ENCODE data around the gene LAD1.
A peak's percentile ranks its signal among the peaks of the same experiment; 100 is the strongest.

The LAD1 gene, protein sequence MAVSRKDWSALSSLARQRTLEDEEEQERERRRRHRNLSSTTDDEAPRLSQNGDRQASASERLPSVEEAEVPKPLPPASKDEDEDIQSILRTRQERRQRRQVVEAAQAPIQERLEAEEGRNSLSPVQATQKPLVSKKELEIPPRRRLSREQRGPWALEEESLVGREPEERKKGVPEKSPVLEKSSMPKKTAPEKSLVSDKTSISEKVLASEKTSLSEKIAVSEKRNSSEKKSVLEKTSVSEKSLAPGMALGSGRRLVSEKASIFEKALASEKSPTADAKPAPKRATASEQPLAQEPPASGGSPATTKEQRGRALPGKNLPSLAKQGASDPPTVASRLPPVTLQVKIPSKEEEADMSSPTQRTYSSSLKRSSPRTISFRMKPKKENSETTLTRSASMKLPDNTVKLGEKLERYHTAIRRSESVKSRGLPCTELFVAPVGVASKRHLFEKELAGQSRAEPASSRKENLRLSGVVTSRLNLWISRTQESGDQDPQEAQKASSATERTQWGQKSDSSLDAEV

DNA sequence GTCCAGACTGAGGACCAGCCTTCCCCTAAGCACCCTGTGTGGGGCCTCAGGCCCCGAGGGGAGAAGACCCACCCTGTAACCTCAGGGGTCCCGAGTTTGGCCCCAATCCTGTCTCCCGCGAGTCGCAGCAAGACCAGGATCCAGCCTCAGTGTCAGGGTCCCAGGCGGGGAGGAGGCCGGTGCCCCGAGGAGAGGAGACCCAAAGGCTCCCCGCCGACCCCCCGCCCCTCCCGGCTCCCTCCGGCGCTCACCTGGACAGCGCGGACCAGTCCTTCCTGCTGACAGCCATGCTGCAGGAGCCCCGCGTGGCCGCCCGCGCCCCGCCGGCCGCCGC lies at the start of gene LAD1:
LAD1 (minus strand) TSS at position 307 of the 334 bp plus-strand sequence; CDS start at position 289, 18 bp downstream.
- no peak for DNase-seq
- in situ Hi-C loops (cut with MboI; ENCODE audit: low pct_unique_long_range_greater_than_20kb, low sequenced_read_pairs) = no loop called here

DNA sequence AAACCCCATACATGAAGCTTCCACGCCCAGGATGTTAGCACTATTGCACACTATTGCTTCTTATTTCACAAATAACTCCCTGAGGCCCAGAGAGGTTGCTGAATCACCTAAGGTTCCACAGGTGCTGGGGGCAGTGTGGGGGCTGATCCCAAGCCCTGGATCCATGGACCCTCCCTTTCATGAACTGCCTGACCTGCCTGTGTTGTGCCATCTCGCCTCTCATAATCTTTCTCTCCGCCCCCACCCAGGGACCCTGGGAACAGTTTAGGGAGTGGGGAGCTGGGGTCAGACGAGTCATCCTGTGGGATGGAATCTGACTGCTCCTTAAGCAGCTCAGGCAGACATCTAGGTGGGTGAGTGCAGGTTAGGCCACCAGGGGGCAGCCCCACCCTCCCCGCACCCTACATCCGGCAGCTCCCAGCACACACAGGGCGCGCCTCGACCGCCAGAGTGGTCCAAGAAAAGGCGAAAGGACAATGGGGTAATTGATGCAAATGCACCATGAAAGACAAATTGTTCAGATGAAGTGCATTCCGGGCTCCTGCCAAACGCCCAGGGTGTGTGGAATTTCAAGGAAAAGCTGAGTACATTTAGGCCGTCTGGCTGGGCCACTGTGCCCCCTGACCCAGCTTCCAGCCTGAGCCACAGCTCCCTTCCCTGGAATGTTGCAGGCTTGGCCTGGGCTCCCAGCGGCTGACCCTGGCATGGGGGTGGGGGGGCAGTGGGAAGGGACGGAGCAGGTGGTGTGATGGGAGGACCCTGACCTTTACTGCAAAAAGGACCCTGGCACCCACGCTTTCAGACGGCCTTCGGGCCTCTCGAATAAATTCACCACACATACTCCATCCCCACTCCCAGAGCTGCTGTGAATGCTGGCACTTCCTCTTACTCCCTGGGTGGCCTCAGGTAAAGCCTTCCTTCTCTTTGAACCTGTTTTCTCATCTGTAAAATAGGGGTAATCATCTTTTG lies 49.1 kb upstream of the LAD1 start:
- in situ Hi-C loops (cut with MboI; ENCODE audit: low pct_unique_long_range_greater_than_20kb, low sequenced_read_pairs) = no loop called here
- DNase-seq = peak; percentile 77

DNA sequence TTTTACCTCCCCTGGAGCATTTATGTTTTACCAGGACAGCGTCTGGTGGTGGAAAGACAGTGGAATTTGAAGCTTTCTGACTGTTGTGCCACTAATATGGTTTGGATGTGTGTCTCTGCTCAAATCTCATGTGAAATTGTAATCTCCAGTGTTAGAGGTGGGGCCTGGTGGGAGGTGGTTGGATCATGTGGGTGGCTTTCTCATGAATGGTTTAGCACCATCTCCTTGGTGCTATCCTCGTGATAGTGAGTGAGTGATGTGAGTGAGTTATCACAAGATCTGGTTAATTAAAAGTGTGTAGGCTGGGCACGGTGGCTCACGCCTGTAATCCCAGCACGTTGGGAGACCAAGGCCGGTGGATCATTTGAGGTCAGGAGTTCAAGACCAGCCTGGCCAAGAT lies 46.2 kb upstream of the LAD1 start:
- no peak for DNase-seq
- in situ Hi-C loops (cut with MboI; ENCODE audit: low pct_unique_long_range_greater_than_20kb, low sequenced_read_pairs) = no loop called here

DNA sequence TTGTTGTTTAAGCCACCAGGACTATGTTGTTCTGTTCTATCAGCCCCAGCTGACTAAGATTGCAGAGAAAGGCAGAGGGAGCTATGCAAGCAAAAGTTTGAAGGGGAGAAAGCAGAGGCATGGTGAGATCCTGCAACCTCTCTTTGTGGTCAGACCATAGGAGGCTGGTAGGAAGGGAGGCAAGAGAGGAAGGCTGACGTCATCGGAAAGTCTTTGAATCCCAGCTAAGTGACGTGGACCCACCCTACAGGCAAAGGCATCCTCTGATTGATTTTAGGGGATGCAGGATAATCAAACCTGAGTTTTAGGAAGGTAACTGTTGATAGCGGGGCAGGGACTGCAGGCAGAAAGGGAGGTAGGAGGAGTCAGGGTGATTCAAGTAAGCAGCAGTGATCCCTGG lies 45.7 kb upstream of the LAD1 start:
- in situ Hi-C loops (cut with MboI; ENCODE audit: low pct_unique_long_range_greater_than_20kb, low sequenced_read_pairs) = no loop called here
- peak; percentile 63 for DNase-seq

DNA sequence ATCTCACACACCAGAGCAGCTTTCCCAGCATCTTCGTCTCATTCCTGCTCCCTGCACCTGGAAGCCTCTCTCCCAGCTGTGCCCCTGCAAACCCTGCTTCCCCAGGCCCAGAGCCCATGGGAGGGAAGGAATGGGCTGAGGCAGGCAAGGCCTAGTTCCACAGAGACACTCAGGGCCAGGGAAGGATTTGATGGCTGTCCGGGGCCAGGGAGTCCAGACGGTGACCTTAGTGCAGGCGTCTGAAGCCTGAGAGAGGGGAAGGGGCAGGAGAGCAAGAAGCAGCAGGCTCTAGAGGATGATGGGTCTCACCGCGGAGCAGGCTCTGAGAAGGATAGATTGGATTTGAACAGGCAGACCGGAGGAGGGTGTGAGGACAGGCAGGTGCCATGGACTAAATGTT lies 44.6 kb upstream of the LAD1 start:
- in situ Hi-C loops (cut with MboI; ENCODE audit: low pct_unique_long_range_greater_than_20kb, low sequenced_read_pairs) = no loop called here
- no peak for DNase-seq

DNA sequence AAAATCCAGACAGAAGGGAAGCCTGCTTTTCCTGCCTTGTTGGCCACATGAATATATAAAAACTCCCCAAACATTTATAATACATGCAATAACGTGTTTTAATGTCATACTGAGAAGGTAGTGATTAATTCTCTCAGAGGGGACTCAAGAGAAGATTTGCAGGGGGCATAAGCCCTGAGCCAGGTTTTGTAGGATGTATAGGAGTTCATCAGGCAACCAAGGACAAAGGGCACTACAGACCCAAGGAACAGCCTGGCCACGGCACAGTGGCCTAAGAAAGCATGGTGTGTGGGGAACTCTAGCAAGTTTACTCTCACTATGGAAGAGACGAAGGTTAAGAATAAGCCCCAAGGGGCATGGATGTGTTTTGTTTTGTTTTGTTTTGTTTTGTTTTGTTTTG lies 37.8 kb upstream of the LAD1 start:
- in situ Hi-C loops (cut with MboI; ENCODE audit: low pct_unique_long_range_greater_than_20kb, low sequenced_read_pairs) = no loop called here
- no peak for DNase-seq

DNA sequence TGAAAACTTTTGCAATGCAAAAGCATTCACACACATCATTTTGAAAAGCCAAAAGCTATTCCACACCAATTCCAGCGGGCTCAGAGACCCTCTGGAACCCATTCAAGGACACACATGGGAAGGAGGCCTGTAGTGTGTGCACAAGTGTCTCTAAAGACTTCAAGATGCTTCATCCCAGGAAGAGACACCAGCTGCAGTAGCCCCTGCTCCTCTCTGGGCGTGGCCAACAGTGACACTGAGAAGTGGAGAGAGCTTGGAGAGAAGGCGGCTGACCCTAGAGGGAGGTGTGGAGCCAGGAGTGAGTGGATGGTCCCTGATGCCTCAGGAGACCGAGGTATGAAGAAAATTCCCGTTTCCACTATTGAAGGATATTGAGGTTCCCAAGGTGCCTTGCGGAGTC lies 37.3 kb upstream of the LAD1 start:
- peak; percentile 29 for DNase-seq
- in situ Hi-C loops (cut with MboI; ENCODE audit: low pct_unique_long_range_greater_than_20kb, low sequenced_read_pairs) = no loop called here

DNA sequence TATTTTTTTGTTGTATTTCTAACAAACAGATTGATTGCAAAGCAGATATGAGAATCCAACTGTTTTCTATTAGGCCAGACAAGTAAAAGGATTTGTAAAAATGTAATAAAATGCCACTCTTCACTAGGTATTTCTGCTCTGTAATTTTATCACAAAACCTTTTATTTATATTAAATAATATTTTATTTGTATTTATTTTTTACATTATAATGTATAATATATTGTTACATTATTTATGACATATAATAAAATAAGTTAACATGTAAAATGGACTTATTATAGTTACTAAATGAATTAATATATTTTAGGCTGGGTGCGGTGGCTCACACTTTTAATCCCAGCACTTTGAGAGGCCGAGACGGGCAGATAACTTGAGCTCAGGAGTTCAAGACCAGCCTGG lies 35.1 kb upstream of the LAD1 start:
- DNase-seq = no peak
- in situ Hi-C loops (cut with MboI; ENCODE audit: low pct_unique_long_range_greater_than_20kb, low sequenced_read_pairs) = no loop called here

DNA sequence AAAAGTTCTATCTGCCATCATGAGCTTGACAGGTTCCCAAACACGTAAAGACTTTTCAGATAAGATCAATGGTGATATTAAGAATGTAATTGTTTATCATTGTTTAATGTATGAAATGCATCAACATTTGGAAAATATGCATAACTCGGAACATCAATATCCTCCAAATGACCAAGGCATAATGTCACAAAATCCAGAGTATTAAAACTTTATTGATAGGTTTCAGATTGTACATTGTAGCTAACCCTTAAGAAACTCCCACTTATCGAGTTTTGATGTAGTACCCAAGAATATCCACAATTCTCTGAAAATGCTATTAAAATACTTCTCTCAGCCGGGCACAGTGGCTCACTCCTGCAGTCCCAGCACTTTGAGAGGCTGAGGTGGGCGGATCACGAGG lies 34.5 kb upstream of the LAD1 start:
- no peak for DNase-seq
- in situ Hi-C loops (cut with MboI; ENCODE audit: low pct_unique_long_range_greater_than_20kb, low sequenced_read_pairs) = no loop called here

DNA sequence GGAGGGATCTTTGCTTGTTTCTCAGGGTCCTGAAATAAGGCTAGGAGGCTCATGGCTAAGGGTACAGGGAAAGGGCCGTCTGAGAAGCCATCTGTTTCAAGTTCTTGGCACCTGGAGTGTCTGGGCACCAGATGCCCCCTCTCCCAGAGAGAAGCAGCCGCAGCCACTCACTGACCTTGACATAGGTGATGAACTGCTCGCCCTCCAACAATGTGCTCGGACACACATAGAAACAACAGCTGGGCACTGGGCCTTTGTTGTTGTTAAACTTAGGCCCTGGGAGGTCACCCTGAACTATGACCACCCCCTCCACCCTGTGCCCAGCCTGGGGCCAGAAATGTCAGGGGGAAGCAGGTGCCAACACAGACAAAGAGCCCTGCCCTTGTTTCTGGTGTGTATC lies 31.7 kb upstream of the LAD1 start:
- no peak for DNase-seq
- in situ Hi-C loops (cut with MboI; ENCODE audit: low pct_unique_long_range_greater_than_20kb, low sequenced_read_pairs) = no loop called here

DNA sequence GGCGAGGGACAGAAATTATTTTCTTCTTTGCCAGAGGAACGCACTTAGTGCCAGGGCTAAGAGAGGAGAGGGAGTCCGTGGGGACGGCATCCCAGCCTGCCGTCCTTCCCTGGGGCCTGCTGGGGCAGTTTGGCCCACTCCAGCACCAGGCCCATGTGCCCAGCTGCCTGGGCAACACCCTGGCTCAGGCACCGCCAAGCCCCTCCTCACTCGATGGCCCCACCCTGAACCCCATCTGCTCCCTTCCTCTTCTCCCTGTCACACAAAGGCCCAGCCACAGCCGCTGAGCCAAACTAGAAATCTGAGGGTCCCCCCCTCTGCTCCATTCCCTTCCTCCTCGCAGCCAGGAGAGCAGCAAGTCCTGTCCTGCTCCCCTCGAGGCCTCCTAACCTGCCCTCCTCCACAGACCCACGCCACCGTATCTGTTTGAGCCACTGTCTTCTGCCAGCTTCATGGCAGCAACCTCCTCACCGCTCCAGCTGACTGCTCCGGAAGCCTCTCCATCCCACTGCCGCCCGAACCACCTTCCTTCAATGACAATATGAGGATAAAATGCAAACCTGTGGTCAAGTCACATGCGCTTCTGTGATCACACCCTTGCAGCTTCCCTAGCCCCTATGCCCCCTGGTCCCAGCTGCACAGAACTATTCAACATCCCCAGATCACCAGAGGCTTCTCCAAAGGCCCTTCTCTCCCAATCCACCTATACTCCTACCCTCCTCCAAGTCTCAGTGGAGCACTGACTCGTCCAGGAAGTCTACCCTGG lies 30.8 kb upstream of the LAD1 start:
- in situ Hi-C loops (cut with MboI; ENCODE audit: low pct_unique_long_range_greater_than_20kb, low sequenced_read_pairs) = no loop called here

DNA sequence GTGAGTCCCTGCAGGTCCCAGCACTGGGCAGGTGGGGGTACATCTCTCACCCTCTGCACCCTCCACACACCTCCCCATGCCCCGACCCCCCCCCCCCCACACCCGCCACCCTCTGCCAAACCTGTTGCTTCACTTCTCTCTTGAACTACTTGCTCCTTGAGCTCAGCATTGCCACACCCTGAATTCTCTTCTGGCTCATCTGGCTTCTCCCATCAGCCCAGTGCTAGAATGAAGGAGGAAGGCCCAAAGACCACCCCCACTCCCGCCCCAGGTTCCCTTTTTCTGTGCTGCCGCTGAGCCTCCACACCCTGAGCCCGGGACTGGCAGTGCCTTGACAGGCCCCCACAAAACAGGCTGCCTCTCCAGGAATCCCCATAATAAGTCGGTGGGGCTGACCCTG lies 28.8 kb upstream of the LAD1 start:
- in situ Hi-C loops (cut with MboI; ENCODE audit: low pct_unique_long_range_greater_than_20kb, low sequenced_read_pairs) = no loop called here
- DNase-seq = no peak

More for the DNA sequence above, 30.8 kb upstream of the LAD1 start:
- no peak for DNase-seq

DNA sequence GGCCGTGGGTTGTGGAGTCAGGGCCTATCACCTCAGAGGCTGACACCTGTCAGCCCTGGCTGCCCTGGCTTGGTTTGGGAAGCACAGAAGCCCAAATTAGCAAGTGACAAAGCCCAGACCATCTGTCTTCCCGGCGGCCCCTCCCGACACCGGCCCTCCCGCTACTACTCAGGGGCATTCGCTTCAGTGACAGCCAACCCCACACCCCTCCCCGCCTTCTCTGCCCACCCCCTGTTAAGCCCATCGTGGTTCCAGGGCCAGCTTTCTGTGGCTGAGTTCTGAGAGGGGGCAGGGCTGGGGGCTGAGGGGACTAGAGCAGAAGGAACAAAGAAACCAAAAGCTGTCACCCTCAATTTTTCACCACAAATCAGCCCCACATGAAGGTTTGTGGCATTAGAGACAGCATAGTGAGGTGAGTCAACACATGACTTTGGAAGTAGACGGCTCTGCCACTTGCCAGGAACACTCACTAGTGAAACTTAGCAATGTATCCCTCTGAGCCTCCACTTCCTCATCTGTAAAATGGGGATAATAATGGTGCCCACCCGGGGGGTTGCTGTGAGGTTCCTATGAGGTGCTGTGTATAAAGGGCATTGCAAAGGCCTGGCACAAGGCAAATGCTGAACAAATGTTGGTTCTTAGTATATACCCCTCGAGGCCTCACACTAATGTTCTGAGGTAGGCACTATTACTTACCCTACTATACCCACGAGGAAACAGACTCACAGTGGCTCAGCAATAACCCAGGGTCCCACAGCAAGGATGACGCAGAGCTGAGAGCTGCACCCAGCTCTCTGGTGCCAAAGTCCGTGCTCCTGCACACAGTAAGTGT lies 27.6 kb upstream of the LAD1 start:
- in situ Hi-C loops (cut with MboI; ENCODE audit: low pct_unique_long_range_greater_than_20kb, low sequenced_read_pairs) = no loop called here
- DNase-seq = no peak

DNA sequence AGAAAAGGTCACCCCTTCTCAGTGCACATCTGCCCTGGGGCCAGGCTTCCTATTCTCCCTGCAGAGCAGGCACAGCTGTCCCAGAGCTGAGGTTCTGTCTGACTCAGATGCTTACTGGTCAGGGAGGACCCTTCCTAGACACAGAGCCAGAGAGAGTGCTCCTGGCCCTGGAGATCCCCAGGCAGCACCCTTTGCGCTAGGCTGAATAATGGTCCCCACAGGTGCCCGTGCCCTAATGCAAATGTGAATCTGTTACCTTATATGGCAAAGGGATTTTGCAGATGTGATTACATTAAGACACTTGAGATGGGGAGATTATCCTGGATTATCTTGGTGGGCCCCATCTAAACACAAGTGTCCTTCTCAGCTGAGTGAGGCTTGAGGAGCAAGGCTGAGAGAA lies 25.0 kb upstream of the LAD1 start:
- DNase-seq = no peak
- in situ Hi-C loops (cut with MboI; ENCODE audit: low pct_unique_long_range_greater_than_20kb, low sequenced_read_pairs) = no loop called here

DNA sequence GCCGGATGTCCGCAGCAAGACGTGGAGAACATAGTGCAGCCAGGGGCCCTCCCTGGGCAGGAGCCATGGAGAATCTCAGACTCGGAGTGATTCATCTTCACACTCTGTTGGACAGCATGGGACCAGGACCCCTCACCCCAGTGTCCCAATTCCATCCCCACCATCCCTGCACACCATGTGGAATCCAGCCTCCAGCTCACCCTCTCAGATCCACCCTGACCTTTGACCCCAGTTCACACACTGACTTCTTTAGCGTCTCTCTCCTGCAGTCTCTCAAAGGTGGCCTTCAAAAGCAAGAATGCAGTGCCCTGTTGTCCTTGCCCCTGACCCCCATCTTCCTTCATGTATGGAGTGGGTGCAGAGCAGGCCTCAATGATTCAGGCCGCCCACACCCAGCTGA lies 24.5 kb upstream of the LAD1 start:
- DNase-seq = no peak
- in situ Hi-C loops (cut with MboI; ENCODE audit: low pct_unique_long_range_greater_than_20kb, low sequenced_read_pairs) = no loop called here

DNA sequence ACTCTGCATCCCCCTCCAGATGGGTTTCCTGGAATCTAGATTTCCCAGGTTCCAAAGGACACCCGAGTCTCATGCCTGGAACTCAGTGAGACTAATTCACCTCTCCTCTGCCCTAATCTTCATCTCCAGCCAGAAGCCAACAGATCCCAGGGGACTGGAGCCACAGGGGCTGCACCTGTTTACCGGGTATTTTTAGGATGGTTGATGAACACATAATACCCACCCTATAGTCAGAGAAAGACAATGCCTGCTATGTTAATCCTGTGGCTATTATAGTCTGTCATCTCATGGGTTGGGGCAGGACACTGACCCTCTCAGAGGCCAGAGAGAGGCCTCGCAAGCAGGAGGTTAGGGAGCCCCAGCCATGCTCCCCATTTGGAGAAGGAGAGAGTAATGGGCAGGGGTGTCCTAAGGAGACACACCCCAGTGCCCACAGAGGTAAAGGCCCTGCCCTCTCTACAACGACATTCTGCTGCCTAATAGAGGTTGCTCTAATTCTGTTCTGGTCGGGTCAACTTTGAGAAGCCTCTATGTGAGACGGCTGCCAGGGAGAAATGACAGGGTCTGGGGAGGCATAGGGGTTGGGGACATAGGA lies 23.4 kb upstream of the LAD1 start:
- in situ Hi-C loops (cut with MboI; ENCODE audit: low pct_unique_long_range_greater_than_20kb, low sequenced_read_pairs) = no loop called here

DNA sequence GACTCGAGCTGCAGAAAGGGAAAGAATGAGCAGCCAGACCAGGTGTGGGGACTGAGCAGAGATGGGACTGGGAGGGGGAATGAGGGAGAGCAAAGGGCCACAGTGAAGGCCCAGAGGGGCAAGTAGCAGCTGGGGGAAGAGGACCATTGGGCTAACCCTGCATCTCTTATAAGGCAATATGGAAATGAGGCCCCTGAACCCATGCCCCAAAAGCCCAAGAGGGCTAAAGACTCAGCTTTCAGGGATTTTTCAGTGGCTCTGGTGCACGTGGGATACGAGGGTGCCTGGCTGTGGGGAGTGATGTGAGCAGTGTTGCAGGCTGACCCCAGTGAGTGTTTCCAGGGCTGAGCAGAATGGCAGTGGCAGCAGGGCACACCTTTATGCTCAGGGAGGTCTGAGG lies 22.9 kb upstream of the LAD1 start:
- in situ Hi-C loops (cut with MboI; ENCODE audit: low pct_unique_long_range_greater_than_20kb, low sequenced_read_pairs) = no loop called here
- DNase-seq = no peak

More for the DNA sequence above, 23.4 kb upstream of the LAD1 start:
- no peak for DNase-seq

DNA sequence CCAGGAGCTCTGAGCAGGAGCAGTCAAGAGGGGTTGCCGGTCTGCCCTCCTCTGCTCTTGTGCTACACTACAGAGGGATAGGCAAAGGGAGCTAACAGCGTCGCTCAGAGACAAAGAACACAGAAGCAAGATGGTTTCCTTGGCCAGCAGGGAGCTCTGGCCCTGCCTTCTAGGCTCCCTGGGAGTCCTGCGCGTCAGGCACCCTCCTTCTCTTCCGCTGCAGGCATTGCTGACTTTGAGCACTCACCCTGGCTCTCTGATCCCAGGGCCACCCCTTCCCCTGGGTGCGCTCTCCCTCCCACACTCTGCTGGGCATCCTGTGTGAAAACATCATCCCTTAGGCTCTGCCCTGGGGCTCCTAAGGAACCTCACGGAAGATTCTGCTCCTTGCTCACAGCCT lies 21.9 kb upstream of the LAD1 start:
- DNase-seq = no peak
- in situ Hi-C loops (cut with MboI; ENCODE audit: low pct_unique_long_range_greater_than_20kb, low sequenced_read_pairs) = no loop called here

Measured in KBM-7 (cell line).